ENCODE results near the gene ISG15.

DNA sequence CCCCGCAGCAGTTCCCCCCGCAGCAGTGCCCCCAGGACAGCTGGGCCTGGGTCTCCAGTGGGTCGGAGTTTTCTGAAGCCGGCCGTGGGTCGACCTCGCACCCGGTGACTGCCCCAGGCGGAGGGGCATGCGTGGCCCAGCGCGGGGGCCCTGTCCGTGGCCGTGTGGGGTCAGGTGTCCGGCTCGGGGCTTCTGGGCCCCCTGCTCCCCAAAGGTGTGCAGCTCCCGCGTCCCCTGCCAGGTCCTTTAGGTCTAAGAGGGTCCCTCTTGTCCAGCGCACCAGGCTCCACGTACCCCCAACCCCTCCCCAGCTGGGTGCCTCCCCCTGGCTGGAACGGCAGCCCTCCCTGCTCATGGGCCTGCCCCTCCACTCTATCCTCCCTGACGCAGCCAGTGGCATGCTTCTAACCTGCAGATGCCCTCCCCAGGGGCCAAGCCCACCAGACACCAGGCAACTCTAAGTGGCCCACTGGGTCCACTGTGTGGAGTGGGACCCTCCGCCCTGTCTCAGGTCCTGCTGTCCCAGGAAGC, 7.5 kb upstream of the ISG15 start:
- TF ChIP-seq, protein P1, sequence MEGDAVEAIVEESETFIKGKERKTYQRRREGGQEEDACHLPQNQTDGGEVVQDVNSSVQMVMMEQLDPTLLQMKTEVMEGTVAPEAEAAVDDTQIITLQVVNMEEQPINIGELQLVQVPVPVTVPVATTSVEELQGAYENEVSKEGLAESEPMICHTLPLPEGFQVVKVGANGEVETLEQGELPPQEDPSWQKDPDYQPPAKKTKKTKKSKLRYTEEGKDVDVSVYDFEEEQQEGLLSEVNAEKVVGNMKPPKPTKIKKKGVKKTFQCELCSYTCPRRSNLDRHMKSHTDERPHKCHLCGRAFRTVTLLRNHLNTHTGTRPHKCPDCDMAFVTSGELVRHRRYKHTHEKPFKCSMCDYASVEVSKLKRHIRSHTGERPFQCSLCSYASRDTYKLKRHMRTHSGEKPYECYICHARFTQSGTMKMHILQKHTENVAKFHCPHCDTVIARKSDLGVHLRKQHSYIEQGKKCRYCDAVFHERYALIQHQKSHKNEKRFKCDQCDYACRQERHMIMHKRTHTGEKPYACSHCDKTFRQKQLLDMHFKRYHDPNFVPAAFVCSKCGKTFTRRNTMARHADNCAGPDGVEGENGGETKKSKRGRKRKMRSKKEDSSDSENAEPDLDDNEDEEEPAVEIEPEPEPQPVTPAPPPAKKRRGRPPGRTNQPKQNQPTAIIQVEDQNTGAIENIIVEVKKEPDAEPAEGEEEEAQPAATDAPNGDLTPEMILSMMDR (conservative IDR thresholded peaks at IDR 0.05; ENCODE audit: low read length) = no peak
- no peak for TF ChIP-seq EZH2phosphoT487 (IDR thresholded peaks at IDR 0.05; ENCODE audit: borderline replicate concordance)

Data from Loucy (cell line).